Gastroesophageal sphincter (tissue), 3 donors: ENCODE results near the gene RANBP10.

Source experiments
- EP300 ChIP-seq: sonication (generic); formaldehyde crosslinking; IDR thresholded peaks from one replicate; pipeline ENCODE4 v1.6.1; 2017; ENCODE audit warnings: antibody characterized with exemption, mild to moderate bottlenecking
- POLR2AphosphoS5 ChIP-seq: sonication (generic); formaldehyde crosslinking; IDR thresholded peaks from one replicate; pipeline ENCODE4 v1.6.1; 2017; ENCODE audit warnings: antibody characterized with exemption
- TF ChIP-seq, protein P1 (sequence below), 4 experiments: fragments of 200-600 bp in 2 of 4; fragments of 450-650 bp in 2 of 4; sonication (generic) in 1 of 4; IDR thresholded peaks; one replicate each; pipeline ENCODE4 v1.5.1; 2017 to 2019; ENCODE audit warnings: antibody characterized with exemption in 4 of 4, mild to moderate bottlenecking in 2 of 4, moderate library complexity in 2 of 4

DNA sequence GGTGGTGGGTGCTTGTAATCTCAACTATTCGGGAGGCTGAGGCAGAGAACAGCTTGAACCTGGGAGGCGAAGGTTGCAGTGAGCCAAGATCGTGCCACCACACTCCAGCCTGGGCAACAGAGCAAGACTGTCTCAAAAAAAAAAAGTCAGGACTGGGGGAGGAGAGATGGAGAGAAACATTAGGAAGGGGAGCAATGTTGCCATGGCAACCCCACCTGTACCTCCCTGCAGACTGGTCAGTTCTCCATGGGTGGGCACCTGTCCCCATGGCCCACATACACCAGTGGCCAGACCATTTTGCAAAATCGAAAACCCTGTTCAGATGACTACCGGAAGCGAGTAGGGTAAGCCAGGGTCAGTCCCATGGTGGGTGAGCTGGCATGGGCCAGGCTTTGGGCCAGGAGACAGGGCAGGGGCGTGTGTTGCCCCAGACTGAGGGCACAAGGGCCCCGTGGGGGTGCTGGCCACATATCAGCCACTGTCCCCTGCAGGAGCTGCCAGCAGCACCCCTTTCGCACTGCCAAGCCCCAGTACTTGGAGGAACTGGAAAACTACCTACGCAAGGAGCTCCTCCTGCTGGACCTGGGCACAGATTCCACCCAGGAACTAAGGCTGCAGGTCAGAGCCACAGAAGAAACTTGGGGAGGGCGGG is 14.4 kb upstream of the RANBP10 start:
- TF ChIP-seq, protein P1, sequence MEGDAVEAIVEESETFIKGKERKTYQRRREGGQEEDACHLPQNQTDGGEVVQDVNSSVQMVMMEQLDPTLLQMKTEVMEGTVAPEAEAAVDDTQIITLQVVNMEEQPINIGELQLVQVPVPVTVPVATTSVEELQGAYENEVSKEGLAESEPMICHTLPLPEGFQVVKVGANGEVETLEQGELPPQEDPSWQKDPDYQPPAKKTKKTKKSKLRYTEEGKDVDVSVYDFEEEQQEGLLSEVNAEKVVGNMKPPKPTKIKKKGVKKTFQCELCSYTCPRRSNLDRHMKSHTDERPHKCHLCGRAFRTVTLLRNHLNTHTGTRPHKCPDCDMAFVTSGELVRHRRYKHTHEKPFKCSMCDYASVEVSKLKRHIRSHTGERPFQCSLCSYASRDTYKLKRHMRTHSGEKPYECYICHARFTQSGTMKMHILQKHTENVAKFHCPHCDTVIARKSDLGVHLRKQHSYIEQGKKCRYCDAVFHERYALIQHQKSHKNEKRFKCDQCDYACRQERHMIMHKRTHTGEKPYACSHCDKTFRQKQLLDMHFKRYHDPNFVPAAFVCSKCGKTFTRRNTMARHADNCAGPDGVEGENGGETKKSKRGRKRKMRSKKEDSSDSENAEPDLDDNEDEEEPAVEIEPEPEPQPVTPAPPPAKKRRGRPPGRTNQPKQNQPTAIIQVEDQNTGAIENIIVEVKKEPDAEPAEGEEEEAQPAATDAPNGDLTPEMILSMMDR (IDR thresholded peaks at IDR 0.05): no peak
- TF ChIP-seq EP300 (no peak), POLR2AphosphoS5 (no peak)
